HG02623 (cell line): ENCODE measurements around the gene IL20.
"Not testable (repeated sequence)": the region's sequence is repeated elsewhere in the genome, so short reads cannot be mapped to it uniquely, and the experiment has no call there.

Source experiments
- ATAC-seq: cut with Tn5 transposase; IDR thresholded peaks from one replicate; pipeline ENCODE4 v1.9.1; 2021; ENCODE audit warnings: moderate library complexity; ENCODE audit not compliant: unreplicated experiment

IL20 gene

GRCh38 chr1:206841609-206842323, 23.7 kb upstream of the IL20 start:
- ATAC-seq, result no peak

GRCh38 chr1:206842854-206843253, 22.6 kb upstream of the IL20 start:
- no peak for ATAC-seq

GRCh38 chr1:206843626-206844025, 21.8 kb upstream of the IL20 start:
- no peak for ATAC-seq

- ATAC-seq, result no peak
These were observed 18.9 kb upstream of the IL20 start for GRCh38 chr1:206846487-206846886.

- no peak for ATAC-seq
These were observed 18.0 kb upstream of the IL20 start for GRCh38 chr1:206847337-206847834.

- no peak for ATAC-seq
These were observed 17.5 kb upstream of the IL20 start for GRCh38 chr1:206847946-206848345.

GRCh38 chr1:206850401-206850800, 15.0 kb upstream of the IL20 start:
- ATAC-seq, result no peak

GRCh38 chr1:206851341-206852010, 13.9 kb upstream of the IL20 start:
- ATAC-seq, result no peak

- ATAC-seq, result not testable (repeated sequence)
These were observed 12.8 kb upstream of the IL20 start for GRCh38 chr1:206852662-206853061.

GRCh38 chr1:206853696-206854095, 11.7 kb upstream of the IL20 start:
- ATAC-seq, result not testable (repeated sequence)

- no peak for ATAC-seq
These were observed 10.9 kb upstream of the IL20 start for GRCh38 chr1:206854401-206855129.

- ATAC-seq, result no peak
These were observed 9.6 kb upstream of the IL20 start for GRCh38 chr1:206855859-206856258.

GRCh38 chr1:206856674-206857464, 8.6 kb upstream of the IL20 start:
- ATAC-seq, result no peak

GRCh38 chr1:206859082-206859521, 6.3 kb upstream of the IL20 start:
- ATAC-seq, result no peak

- no peak for ATAC-seq
These were observed 5.3 kb upstream of the IL20 start for GRCh38 chr1:206860165-206860564.

GRCh38 chr1:206863266-206863665, 2.2 kb upstream of the IL20 start:
- no peak for ATAC-seq

- ATAC-seq, result no peak
These were observed 639 bp downstream of the IL20 start for GRCh38 chr1:206866062-206866461.

GRCh38 chr1:206867239-206867638, 1.8 kb downstream of the IL20 start:
- ATAC-seq, result no peak

- ATAC-seq, result no peak
These were observed 2.3 kb downstream of the IL20 start for GRCh38 chr1:206867716-206868115.

- ATAC-seq, result no peak
These were observed 2.8 kb downstream of the IL20 start for GRCh38 chr1:206868264-206868663.

GRCh38 chr1:206872139-206872538, 6.7 kb downstream of the IL20 start:
- no peak for ATAC-seq
